DOHH2 (cell line): ENCODE measurements around the gene CBARP.
A peak's percentile ranks its signal among the peaks of the same experiment; 100 is the strongest.

ENCODE experiments used
- H3F3A ChIP-seq: fragments of 200-600 bp; sonication (generic), shearing (Covaris generic); 2 replicates; pipeline ENCODE4 v1.6.0; 2016; ENCODE audit warnings: antibody characterized with exemption, mild to moderate bottlenecking; ENCODE audit not compliant: control insufficient read depth, insufficient read depth
- H3K27ac ChIP-seq: fragments of 200-600 bp; sonication (generic); 2 replicates; pipeline ENCODE4 v1.5.1; 2014; ENCODE audit warnings: low read depth, mild to moderate bottlenecking, low read length, moderate library complexity
- H3K27me3 ChIP-seq: fragments of 200-600 bp; sonication (generic); 2 replicates; pipeline ENCODE4 v1.6.1; 2014; ENCODE audit warnings: mild to moderate bottlenecking, low read length, mixed read lengths; ENCODE audit not compliant: control insufficient read depth
- H3K36me3 ChIP-seq: fragments of 200-600 bp; sonication (generic); 2 replicates; pipeline ENCODE4 v1.6.1; 2014; ENCODE audit warnings: mild to moderate bottlenecking, low read length, moderate library complexity, mixed read lengths; ENCODE audit not compliant: control insufficient read depth
- H3K4me1 ChIP-seq: fragments of 200-600 bp; sonication (generic); 2 replicates; pipeline ENCODE4 v1.6.1; 2014; ENCODE audit warnings: mild to moderate bottlenecking, low read length, mixed read lengths; ENCODE audit not compliant: control insufficient read depth
- H3K4me2 ChIP-seq: fragments of 200-600 bp; sonication (generic); 2 replicates; pipeline ENCODE4 v1.6.0; 2014; ENCODE audit warnings: mild to moderate bottlenecking, low read length, moderate library complexity
- H3K4me3 ChIP-seq: fragments of 200-600 bp; sonication (generic); 2 replicates; pipeline ENCODE4 v1.5.1; 2014; ENCODE audit warnings: mild to moderate bottlenecking, low read length, mixed read lengths
- H3K79me2 ChIP-seq: fragments of 200-600 bp; sonication (generic); 2 replicates; pipeline ENCODE4 v1.6.1; 2014; ENCODE audit warnings: mild to moderate bottlenecking, low read length, mixed read lengths; ENCODE audit not compliant: control insufficient read depth
- H3K9me2 ChIP-seq: fragments of 200-600 bp; sonication (generic); replicated peaks from 2 replicates; pipeline ENCODE4 v1.6.1; 2014; ENCODE audit warnings: mild to moderate bottlenecking, low read length, mixed read lengths; ENCODE audit not compliant: control insufficient read depth
- H3K9me3 ChIP-seq: fragments of 200-600 bp; sonication (generic); 2 replicates; pipeline ENCODE4 v1.6.1; 2014; ENCODE audit warnings: antibody characterized with exemption, low read length, mixed read lengths; ENCODE audit not compliant: control insufficient read depth, insufficient read depth
- H4K20me1 ChIP-seq: fragments of 200-600 bp; sonication (generic); 2 replicates; pipeline ENCODE4 v1.6.0; 2014; ENCODE audit warnings: low read depth, mild to moderate bottlenecking, antibody characterized with exemption, low read length, moderate library complexity; ENCODE audit not compliant: control insufficient read depth, insufficient read depth
- CTCF ChIP-seq: fragments of 200-600 bp; sonication (generic); IDR thresholded peaks from one replicate; pipeline ENCODE4 v1.5.1; 2014; ENCODE audit warnings: antibody characterized with exemption, mild to moderate bottlenecking, low read depth, low read length; ENCODE audit not compliant: poor library complexity, severe bottlenecking
- EZH2phosphoT487 ChIP-seq: fragments of 200-600 bp; sonication (generic); IDR thresholded peaks from 2 replicates; pipeline ENCODE4 v1.6.1; 2017; ENCODE audit warnings: borderline replicate concordance, mild to moderate bottlenecking, antibody characterized with exemption, low read length, moderate library complexity, mixed read lengths

CBARP gene

GRCh38 chr19:1284979-1285736, 47.4 kb upstream of the CBARP start:
- no peak for TF ChIP-seq CTCF
- TF ChIP-seq EZH2phosphoT487: 0 out of 2 replicates have a peak, but pooled peaks have one; percentile 32
- H3K4me3 ChIP-seq: no peak overlapping the region

DNA sequence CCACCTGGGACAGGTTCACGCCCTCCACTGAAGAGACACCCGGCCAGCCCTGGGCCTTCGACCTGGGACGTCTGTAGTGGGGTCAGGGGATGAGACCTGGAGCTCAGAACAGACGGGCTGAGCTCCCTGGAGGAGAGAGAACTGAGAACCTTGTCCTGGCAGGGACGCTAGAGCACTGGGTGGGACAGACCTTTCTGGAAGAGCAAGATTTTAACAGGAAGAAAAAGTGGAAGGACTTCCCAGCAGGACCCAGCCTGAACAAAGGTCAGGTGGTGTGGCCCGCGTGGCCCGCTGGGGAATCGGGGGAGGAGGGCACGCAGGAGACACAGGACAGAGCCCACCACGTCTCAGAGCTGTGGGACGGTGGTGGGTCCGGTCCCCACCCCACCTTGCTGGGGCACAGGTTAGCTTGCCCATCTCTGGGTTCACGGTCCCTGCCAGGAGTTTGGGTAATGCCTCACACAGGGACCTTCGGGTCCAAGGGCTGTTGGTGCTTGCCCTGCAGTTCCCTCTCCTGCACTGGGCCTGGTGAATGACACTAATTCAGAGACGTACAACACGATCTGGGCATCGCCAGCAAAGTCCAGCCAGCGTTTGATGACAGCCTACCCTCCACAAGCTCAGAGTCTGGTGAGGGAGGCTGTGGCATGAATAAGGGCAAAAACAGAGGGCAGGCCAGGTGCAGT, 46.6 kb upstream of the CBARP start:
- Histone ChIP-seq H3K36me3 (peaks cover 13% of the 10 kb centered on the region), H3K27ac (no peak overlapping the region), H3F3A (no peaks in the 10 kb centered on the region; the same call in 1 of the 2 replicates), H3K4me3 (no peak overlapping the region), H3K4me1 (peaks cover 10% of the 10 kb centered on the region), H3K27me3 (peaks cover 38% of the 10 kb centered on the region), H4K20me1 (peaks cover 5% of the 10 kb centered on the region), H3K9me3 (no peaks in the 10 kb centered on the region), H3K4me2 (no peak overlapping the region), H3K79me2 (no peaks in the 10 kb centered on the region), H3K9me2 (no peaks in the 10 kb centered on the region)
- TF ChIP-seq EZH2phosphoT487: no peak
- TF ChIP-seq CTCF: no peak

More at GRCh38 chr19:1284979-1285736, 47.4 kb upstream of the CBARP start:
- Histone ChIP-seq H3K4me1 (peaks cover 10% of the 10 kb centered on the region), H3K9me3 (no peaks in the 10 kb centered on the region), H3K27ac (no peak overlapping the region), H3K4me2 (no peak overlapping the region), H3K79me2 (no peaks in the 10 kb centered on the region), H3K9me2 (no peaks in the 10 kb centered on the region), H3K27me3 (peaks cover 44% of the 10 kb centered on the region), H3K36me3 (peaks cover 5% of the 10 kb centered on the region), H4K20me1 (peaks cover 2% of the 10 kb centered on the region), H3F3A (no peaks in the 10 kb centered on the region; the same call in 1 of the 2 replicates)

DNA sequence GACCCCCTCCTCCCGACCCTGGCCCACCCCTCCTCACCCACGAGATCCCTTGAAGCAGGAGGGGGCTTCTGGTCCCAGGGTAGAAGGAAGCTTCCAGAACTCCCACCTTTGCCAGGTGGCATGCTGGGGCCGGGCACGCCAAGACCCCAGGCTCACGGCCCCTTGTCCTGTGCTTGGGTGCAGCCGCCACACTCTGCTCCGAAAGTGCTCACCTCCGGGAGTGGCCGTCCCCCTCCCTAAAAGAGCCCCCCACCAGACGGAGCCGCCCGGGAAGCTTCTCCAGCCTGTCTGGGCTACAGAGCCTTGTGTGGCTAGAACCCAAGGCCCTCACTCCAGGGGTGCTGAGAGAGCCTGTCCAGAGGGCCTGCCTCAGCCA, 46.1 kb upstream of the CBARP start:
- no peaks in the 10 kb centered on the region for H3K79me2 ChIP-seq
- no peak overlapping the region for H3K4me3 ChIP-seq
- no peaks in the 10 kb centered on the region for H3K9me2 ChIP-seq
- peaks cover 38% of the 10 kb centered on the region for H3K27me3 ChIP-seq
- peaks cover 5% of the 10 kb centered on the region for H4K20me1 ChIP-seq
- TF ChIP-seq CTCF (no peak), EZH2phosphoT487 (no peak)
- no peaks in the 10 kb centered on the region for H3K9me3 ChIP-seq
- peaks cover 18% of the 10 kb centered on the region for H3K36me3 ChIP-seq
- H3K4me1 ChIP-seq: peaks cover 10% of the 10 kb centered on the region
- H3K4me2 ChIP-seq: no peak overlapping the region
- no peaks in the 10 kb centered on the region; the same call in 1 of the 2 replicates for H3F3A ChIP-seq
- no peak overlapping the region for H3K27ac ChIP-seq
